Fibroblast of lung (primary cell): Measurements from ENCODE around the gene PKNOX2. TPM values are rescaled to one million over a fixed set of nuclear protein-coding genes. Genes with fewer than 3 reads are reported as not detected.
A peak's percentile ranks its signal among the peaks of the same experiment; 100 is the strongest.
"Not testable (repeated sequence)": the region's sequence is repeated elsewhere in the genome, so short reads cannot be mapped to it uniquely, and the experiment has no call there.

ENCODE experiments used
- DNase-seq, 2 donors: peaks; one replicate each; pipeline versions ENCODE4 v3.0.0 to v3.0.0-alpha.2; 2010; ENCODE audit warnings: low read depth in 2 of 2
- H2AFZ ChIP-seq: 2 replicates; pipeline ENCODE4 v1.5.1; 2012; ENCODE audit warnings: low read length, control low read depth, inconsistent platforms
- H3K27ac ChIP-seq: 2 replicates; pipeline ENCODE4 v1.5.1; 2011; ENCODE audit warnings: low read length, control low read depth; ENCODE audit not compliant: insufficient read depth
- H3K27me3 ChIP-seq: 2 replicates; pipeline ENCODE4 v1.5.1; 2011; ENCODE audit warnings: mild to moderate bottlenecking, low read length; ENCODE audit not compliant: control insufficient read depth, insufficient read depth
- H3K36me3 ChIP-seq: 2 replicates; pipeline ENCODE4 v1.5.1; 2011; ENCODE audit warnings: low read length; ENCODE audit not compliant: control insufficient read depth, insufficient read depth
- H3K4me1 ChIP-seq: 2 replicates; pipeline ENCODE4 v1.5.1; 2011; ENCODE audit warnings: low read length; ENCODE audit not compliant: control insufficient read depth, insufficient read depth; ENCODE audit errors: extremely low read depth
- H3K4me2 ChIP-seq: 2 replicates; pipeline ENCODE4 v1.5.1; 2011; ENCODE audit warnings: low read length, control low read depth; ENCODE audit not compliant: insufficient read depth; ENCODE audit errors: extremely low read depth
- H3K4me3 ChIP-seq, 4 experiments: fragments of 200-600 bp in 1 of 4; sonication (generic) in 1 of 4; replicated peaks in 1 of 4; 2 replicates each; pipeline ENCODE4 v1.5.1; 2011 to 2016; ENCODE audit warnings: low read length in 4 of 4, low read depth in 3 of 4, mild to moderate bottlenecking in 3 of 4, control low read depth in 2 of 4, inconsistent platforms in 1 of 4, mixed read lengths in 1 of 4; ENCODE audit not compliant: insufficient read depth in 1 of 4; ENCODE audit errors: control extremely low read depth in 1 of 4
- H3K79me2 ChIP-seq: 2 replicates; pipeline ENCODE4 v1.5.1; 2012; ENCODE audit warnings: mild to moderate bottlenecking, low read length, inconsistent platforms; ENCODE audit not compliant: control insufficient read depth, insufficient read depth
- H3K9ac ChIP-seq: 2 replicates; pipeline ENCODE4 v1.5.1; 2011; ENCODE audit warnings: mild to moderate bottlenecking, low read length, control low read depth; ENCODE audit not compliant: insufficient read depth
- H3K9me3 ChIP-seq: 2 replicates; pipeline ENCODE4 v1.5.1; 2012; ENCODE audit warnings: low read depth, low read length; ENCODE audit not compliant: control insufficient read depth, insufficient read depth
- H4K20me1 ChIP-seq: 2 replicates; pipeline ENCODE4 v1.5.1; 2011; ENCODE audit warnings: low read length; ENCODE audit not compliant: control insufficient read depth, insufficient read depth; ENCODE audit errors: extremely low read depth
- EZH2 ChIP-seq: IDR thresholded peaks from 2 replicates; pipeline ENCODE4 v1.5.1; 2012; ENCODE audit warnings: low read length, control low read depth, mild to moderate bottlenecking; ENCODE audit errors: missing control alignments
- polyA plus RNA-seq, 2 donors: library from polyadenylated mRNA; depleted of rRNA in 1 of 2; stranded (reverse) in 1 of 2; unstranded in 1 of 2; fragments of >200 nt; gene quantifications; 2 replicates each; pipeline ENCODE4 v1.2.1, GENCODE V29; 2011 to 2012; ENCODE audit warnings: missing spikeins in 1 of 2
- total RNA-seq: library from RNA; depleted of rRNA; stranded (reverse); fragments of >200 nt; gene quantifications from 2 replicates; pipeline ENCODE4 v1.2.1, GENCODE V29; 2014
- TF ChIP-seq, protein P1 (sequence below), 2 donors: IDR thresholded peaks in 1 of 2; conservative IDR thresholded peaks in 1 of 2; 1 replicate in 1 of 2; 2 replicates in 1 of 2; pipeline ENCODE4 v1.5.1; 2011 to 2012; ENCODE audit warnings: low read length in 2 of 2, control low read depth in 1 of 2, inconsistent platforms in 1 of 2, low read depth in 1 of 2, mild to moderate bottlenecking in 1 of 2

Gene PKNOX2
- total and polyA plus RNA-seq, 2 donors (not counting 1 experiment from before 2014, with no cell fraction given), result 0.33 to 2.2 TPM

GRCh38 chr11:125222494-125222893 lies 57.9 kb downstream of the PKNOX2 start:
- Histone ChIP-seq H3K4me3 (no peak overlapping the region), H3K9ac (no peak overlapping the region), H4K20me1 (no peaks in the 10 kb centered on the region), H3K36me3 (no peaks in the 10 kb centered on the region), H3K4me2 (no peak overlapping the region), H3K4me1 (no peaks in the 10 kb centered on the region), H2AFZ (no peak overlapping the region), H3K9me3 (no peaks in the 10 kb centered on the region), H3K27me3 (peaks cover 2% of the 10 kb centered on the region), H3K27ac (no peak overlapping the region), H3K79me2 (no peaks in the 10 kb centered on the region)
- no peak for DNase-seq
- TF ChIP-seq, protein P1, sequence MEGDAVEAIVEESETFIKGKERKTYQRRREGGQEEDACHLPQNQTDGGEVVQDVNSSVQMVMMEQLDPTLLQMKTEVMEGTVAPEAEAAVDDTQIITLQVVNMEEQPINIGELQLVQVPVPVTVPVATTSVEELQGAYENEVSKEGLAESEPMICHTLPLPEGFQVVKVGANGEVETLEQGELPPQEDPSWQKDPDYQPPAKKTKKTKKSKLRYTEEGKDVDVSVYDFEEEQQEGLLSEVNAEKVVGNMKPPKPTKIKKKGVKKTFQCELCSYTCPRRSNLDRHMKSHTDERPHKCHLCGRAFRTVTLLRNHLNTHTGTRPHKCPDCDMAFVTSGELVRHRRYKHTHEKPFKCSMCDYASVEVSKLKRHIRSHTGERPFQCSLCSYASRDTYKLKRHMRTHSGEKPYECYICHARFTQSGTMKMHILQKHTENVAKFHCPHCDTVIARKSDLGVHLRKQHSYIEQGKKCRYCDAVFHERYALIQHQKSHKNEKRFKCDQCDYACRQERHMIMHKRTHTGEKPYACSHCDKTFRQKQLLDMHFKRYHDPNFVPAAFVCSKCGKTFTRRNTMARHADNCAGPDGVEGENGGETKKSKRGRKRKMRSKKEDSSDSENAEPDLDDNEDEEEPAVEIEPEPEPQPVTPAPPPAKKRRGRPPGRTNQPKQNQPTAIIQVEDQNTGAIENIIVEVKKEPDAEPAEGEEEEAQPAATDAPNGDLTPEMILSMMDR (conservative IDR thresholded peaks at IDR 0.05 in 1 of 2, IDR thresholded peaks at IDR 0.05 in 1 of 2; ENCODE audit: low read depth in 1 of 2, low read length in 2 of 2), result no peak
- no peak for TF ChIP-seq EZH2

DNA sequence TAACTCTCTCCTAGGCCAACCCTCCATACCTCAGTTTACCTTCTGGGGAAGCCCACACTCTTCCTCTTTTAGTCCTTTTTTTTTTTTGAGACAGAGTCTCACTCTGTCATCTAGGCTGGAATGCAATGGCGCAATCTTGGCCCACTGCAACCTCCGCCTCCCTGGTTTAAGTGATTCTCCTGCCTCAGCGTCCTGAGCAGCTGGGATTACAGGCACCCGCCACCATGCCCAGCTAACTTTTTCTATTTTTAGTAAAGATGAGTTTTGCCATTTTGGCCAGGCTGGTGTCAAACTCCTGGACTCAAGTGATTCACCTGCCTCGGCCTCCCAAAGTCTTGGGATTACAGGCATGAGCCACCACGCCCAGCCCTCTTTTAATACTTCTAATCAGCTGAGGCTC lies 58.6 kb downstream of the PKNOX2 start:
- peak in 1 of 2 donors; percentile 13 for DNase-seq
- H3K4me1 ChIP-seq, H2AFZ ChIP-seq, H3K36me3 ChIP-seq, H3K27me3 ChIP-seq, H4K20me1 ChIP-seq, H3K4me2 ChIP-seq, H3K4me3 ChIP-seq, H3K9me3 ChIP-seq, H3K27ac ChIP-seq, H3K79me2 ChIP-seq, H3K9ac ChIP-seq: not testable (repeated sequence)

DNA sequence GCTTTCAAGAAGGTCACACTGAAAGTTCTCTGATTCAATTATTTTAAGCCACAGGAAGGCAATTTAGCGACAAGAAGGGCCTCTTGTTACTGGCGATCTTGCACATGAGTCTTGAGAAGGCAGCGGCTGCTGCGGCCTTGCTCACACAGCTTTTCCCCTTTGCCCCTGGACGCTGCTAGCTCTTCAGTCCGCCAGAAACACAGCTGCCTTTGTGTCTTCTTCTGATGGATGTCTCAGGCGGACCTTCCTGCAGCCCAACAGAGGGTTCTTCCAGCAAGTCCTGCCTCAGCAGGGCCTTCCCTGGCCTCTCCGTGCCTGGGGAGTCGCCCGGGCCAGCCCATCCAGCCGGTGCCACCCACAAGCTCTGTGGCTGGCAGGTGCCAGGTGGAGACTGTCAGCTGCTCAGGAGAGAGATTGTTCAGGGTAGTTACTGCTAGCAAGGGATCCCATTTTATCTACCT lies 59.4 kb downstream of the PKNOX2 start:
- Histone ChIP-seq H3K4me3 (no peak overlapping the region), H3K9ac (no peak overlapping the region), H3K4me1 (no peaks in the 10 kb centered on the region), H4K20me1 (no peaks in the 10 kb centered on the region), H3K79me2 (no peaks in the 10 kb centered on the region), H3K27ac (no peak overlapping the region), H3K4me2 (no peak overlapping the region), H2AFZ (no peak overlapping the region), H3K27me3 (no peaks in the 10 kb centered on the region), H3K36me3 (no peaks in the 10 kb centered on the region), H3K9me3 (no peaks in the 10 kb centered on the region)
- no peak for DNase-seq
- TF ChIP-seq, protein P1 (conservative IDR thresholded peaks at IDR 0.05 in 1 of 2, IDR thresholded peaks at IDR 0.05 in 1 of 2; ENCODE audit: low read depth in 1 of 2, low read length in 2 of 2), result no peak
- TF ChIP-seq EZH2, result no peak
